Measurements from ENCODE around the gene RMND5B.
"Not testable (repeated sequence)": the region's sequence is repeated elsewhere in the genome, so short reads cannot be mapped to it uniquely, and the experiment has no call there.

The RMND5B gene

DNA sequence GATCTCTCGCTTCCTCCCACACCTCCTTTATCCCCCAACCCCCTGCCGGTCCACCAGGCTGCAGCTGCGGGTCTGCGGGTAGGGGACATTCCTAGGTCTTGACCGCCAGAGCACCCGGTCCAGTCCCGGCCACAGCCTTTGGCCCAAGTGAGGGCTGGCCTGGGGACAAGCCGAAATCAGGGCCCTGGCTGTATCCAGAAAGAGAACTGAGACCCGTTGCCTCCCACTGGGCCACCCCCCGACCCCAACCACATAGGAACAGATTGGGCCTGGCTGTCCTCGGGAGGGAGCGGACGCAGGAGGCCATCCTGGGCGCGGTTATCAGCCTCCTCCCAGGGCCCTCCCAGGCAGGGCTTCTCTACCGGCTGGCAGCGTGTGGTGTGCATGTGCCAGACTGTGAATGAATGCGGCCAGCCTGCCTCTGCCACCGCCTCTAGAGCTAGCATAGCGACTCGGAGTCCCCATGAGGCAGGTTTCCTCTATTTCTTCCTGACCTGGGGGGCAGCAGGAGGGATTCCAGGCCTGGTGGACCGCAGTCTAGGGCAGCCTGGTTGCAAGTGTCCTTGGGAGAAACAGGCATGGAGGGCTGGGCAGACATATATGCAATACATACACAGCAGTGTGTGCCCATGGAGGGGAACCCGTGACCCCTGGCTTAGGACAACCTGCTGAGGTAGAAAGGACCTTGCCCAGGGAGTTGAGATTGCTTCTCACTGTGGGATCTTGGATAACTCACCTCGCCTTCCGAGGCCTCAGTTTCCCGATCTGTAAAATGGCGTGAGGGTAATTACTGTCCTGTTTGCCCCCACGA, 16.3 kb upstream of the RMND5B start:
- peak; percentile 78 for DNase-seq

DNA sequence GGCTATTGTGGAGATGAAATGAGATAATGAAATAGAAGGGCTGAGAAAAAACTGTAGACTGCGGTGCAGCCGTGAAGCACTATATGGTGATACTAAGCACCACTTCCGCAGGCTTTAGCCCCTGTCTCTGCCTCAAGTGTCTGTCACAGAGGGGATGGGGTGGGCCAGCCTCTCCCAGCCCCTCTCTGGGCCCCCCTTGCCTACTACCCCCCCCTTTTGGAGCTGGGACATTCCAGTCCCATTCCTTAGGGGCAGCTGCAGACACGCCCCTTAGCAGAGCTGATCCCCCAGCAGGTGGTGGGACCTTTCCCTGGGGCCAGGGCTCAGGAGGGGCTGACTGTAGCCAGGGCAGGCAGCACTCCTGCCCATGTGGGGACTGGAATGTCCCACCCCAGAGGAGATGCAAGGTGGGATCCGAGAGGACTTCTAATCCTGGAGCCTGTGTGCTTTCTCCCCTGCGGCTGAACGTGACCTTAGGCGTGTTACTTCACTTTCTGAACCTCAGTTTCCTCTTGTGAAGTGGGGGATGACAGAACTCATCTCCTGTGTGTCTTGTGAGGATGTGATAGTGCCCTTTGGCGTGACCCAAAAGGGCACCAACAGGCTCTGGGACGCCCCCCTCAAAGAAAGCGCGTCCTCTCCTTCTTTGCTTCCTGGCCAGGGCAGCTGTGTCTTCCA, 15.5 kb upstream of the RMND5B start:
- no peak for DNase-seq

DNA sequence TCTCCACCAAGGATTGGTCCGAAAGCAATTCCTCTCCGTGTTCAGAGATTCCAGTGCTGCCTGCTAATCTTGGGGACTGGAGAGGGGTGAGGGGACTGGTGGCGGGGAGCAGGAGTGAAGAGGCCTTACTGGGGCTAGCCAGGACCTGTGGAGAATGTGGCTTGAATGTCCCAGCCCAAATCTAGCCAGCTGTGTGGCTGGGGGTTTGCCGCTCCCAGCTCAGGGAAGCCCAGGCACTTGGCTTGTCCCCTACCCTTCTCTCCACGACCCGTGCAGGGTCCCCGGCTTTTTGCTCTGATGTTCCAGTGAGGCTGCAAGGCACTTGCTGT, 15.0 kb upstream of the RMND5B start:
- no peak for DNase-seq

DNA sequence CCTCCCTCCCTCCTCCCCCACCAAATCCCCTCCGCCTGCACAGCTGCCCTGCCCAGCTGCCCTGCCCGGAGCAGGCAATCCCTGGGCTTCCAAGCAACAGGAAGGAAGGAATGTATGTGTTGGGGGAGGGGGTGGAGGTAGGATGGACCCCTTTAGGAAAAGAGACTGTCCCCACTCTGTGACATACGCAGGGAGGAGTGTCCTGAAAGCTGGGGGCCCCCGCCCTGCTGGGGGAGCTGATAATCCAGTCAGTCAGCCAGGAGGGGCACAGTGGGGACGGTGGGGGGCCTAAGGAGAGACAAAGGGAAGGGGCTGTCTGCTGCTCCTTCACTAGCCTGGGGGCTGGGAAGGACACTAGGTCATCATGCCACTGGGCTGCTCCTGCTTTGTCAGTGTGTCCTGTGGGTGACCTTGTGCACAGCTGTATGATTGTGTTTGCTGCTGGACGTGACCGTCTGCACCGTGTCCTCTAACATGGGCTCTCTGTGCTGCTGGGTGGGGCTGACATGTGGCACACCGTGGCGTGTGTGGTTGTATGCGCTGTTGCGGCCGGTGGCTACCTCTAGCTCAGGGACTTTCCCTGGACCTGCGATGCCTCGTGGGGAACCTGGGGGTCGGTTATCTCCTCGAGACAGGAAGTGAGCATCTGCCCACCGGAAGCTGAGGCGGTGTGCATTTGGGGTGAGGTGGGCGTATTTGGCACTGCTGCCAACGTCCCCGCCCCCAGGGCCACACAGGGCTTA, 14.5 kb upstream of the RMND5B start:
- DNase-seq = peak; percentile 69

DNA sequence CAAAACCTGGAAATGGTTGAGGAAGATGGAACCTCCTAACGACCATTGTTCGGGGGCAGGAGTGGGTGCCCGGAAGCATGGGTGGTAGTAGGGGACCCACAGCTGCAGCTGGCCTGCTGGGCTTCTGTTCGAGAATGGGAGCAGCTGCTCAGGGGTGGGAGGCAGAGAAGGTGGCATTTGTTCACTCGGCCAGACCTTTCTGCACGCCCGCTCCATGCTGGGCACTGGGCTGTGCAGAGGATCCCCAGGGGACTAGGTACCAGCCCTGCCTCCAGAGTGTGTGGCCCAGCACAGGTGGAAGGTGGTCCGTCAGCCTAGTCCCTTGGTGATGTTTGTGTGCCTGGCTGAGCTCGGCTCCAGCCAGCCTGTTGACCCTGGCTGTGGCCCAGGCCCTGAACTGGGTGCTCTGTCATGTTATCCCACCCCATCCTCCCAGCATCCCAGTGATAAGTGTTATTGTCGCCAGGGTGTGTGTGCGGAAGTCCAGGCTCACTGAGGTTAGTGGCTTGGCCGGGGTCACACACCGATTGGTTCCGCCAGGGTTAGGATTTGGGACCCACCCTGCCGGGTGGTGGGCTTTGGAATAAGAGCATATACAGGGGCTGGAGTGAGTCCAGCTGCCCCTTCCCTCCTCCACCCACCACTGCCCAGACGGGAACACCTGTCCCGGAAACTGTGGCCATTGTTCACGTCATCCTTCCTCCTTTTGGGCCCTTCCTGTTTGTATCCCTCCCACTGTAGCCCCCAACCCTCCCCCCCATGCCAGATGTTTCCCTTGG, 12.7 kb upstream of the RMND5B start:
- no peak for DNase-seq

DNA sequence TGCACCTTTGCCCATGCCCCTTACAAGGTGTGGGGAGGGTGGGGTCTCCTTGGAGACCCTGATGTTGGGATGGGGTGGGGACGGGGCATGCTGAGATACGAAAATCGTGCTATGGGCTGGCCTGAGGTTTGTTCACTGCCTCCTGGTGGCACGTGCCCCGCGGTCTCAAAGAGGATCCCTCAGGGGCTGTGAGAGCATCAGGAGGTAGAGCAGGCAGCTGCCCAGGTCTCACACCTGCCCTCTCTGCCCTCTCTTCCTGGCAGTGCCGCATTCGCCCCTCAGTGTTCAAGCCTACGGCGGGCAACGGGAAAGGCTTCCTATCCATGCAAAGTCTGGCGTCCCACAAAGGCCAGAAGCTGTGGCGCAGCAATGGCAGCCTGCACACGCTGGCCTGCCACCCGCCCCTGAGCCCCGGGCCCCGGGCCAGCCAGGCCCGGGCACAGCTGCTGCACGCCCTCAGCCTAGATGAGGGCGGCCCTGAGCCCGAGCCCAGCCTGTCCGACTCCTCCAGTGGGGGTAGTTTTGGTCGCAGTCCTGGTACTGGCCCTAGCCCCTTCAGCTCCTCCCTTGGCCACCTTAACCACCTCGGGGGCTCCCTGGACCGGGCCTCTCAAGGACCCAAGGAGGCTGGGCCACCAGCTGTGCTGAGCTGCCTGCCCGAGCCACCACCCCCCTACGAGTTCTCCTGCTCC, 10.8 kb upstream of the RMND5B start:
- no peak for DNase-seq

DNA sequence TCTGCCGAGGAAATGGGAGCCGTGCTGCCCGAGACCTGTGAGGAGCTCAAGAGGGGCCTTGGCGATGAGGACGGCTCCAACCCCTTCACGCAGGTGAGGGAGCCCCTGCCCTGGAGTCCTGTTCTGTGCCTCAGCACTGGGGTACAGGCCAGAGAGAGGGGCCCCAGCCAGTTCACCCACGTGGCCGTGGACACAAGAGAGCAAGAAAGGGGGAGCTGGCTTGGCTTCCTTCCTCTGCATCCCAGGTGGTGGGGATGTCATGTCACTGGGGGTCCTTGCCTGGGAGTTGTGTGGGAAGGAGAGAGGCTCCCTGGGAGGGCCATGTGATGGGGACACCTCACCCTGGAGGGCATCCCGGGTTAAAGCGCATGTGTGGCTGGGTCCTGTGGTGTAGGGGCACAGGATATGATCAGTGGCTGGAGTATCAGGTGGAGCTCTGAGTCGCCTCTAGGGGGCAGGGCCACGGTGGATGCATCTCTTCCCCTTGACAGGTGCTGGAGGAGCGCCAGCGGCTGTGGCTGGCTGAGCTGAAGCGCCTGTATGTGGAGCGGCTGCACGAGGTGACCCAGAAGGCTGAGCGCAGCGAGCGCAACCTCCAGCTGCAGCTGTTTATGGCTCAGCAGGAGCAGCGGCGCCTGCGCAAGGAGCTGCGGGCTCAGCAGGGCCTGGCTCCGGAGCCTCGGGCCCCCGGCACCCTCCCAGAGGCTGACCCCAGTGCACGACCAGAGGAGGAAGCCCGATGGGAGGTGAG, 10.0 kb upstream of the RMND5B start:
- peak; percentile 93 for DNase-seq

DNA sequence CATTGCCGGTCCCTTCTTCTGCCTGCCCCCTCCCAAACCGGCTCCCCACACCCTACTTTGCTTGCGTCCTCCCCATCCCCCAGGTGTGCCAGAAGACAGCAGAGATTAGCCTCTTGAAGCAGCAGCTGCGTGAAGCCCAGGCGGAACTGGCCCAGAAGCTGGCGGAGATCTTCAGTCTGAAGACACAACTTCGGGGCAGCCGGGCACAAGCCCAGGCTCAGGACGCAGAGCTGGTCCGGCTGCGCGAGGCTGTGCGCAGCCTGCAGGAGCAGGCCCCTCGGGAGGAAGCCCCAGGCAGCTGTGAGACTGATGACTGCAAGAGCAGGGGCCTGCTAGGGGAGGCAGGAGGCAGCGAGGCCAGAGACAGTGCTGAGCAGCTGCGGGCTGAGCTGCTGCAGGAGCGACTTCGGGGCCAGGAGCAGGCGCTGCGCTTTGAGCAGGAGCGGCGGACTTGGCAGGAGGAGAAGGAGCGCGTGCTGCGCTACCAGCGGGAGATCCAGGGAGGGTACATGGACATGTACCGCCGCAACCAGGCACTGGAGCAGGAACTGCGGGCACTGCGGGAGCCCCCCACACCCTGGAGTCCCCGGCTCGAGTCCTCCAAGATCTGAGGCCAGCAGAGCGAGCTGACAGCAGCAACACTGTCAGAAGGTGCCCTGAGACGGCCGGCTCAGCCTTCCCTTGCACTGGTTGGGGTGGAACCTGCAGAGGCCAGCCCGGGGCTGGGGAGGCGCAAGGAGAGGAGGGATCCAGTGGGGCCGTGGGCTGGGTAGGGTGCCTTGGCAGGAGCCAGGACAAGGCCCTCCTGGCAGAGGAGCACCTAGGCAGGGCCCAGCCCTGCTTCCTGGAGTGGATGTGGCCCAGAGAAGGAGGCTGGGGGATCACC, 9.2 kb upstream of the RMND5B start:
- DNase-seq = no peak

DNA sequence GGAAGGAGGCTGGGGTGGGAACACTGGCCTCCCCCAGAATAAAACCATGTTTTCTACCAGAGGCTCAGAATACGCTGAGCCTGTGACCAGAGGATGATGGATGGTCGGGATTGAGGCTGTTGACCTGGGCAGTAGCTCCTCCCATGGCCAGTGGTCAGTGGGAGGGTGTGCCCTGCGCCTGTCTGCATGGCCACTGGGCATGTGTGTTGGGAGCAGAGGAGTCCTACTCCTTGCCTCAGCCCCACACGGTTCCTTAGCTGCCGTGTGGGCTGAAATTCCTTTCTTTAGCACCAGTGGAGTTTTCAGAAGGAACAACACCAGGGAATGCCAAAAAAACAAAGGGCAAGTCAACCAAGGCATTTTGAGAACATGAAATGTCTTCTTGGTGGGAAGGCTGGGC, 8.5 kb upstream of the RMND5B start:
- no peak for DNase-seq

DNA sequence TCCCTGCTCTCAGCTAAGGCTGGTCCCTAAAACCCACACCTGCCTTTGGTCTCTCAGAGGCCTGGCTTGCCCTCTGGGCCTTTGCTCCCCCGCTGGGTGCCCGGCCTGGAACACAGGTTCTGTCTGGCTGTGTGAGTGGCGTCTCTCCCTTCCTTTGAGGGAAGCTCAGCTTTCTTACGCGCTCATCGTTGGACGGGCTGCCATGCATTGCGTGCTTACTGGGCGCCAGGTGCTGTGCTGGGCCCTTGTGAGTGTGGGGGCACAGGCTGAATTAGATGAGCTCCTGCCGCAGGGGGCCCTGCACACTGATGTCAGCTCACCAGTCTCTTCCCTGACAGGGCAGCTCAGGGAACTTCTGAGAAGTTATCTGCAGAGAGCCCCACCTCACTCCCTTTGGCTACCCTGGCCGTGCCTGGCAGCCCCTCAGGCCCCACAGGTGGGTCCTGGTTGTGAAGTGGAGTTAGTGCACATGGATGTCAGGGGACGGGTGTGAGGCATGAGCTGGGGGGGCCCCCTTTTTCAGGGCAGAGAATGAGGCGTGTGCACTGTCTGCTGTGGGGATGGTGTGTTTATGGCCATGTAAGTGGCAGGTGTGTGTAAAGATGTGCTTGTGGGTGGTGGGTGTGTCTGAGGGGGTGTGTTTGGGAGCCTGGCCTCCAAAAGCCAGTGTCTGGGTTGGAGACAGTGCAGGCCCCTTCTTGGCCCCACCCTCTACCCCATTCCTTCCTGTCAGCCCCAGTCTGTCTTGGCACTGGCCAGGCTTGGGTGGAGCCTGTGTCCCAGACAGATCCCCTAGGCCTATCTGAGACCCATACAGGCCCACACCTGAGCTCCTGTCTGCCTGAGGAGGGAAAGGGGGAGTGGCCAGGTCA, 7.5 kb upstream of the RMND5B start:
- peak; percentile 55 for DNase-seq

DNA sequence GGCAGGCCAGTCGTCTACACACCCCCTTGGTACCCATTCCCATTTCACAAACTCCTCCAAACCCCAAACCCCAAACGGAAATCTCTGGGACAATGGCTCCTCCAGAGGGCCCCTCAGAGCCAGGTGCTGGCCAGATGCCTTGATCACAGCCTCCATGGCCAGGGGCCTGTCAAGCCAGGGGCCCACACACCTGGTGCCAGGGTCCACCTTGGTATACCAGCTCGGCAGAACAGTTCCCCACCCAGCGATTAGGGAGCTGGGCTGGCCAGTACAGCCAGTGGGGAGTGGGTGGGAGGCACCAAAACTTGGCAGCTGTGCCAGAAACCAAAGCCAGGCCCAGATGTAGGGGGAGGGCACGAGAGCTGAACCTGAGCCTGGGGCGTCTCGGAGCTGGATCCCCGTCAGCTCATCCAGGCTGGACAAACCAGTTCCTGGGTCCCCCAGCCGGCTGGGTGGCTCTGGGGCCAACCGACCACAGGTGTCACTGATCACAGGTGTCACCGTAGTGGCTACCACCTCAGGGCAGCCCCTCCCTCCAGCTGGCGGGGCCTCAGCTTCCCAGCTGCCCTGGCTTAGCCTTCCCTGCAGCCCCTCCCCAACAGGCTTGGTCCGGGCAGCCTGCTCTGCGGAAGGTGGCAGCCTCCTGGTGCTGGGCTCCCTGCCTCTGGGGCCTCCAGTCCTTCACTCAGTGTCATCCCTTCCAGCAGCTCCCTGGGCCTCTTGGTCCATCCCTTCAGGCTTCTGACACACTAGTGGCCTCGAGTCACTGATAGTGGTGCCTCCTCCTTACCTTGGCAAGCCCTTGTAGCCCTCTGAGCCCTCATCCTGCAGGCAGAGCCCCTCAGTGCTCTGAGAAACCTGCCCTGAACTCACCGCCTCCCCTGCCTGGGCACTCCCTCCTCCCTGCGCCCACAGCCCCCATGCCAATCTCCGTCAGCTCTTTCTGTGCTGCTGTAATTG, 6.6 kb upstream of the RMND5B start:
- DNase-seq = no peak

DNA sequence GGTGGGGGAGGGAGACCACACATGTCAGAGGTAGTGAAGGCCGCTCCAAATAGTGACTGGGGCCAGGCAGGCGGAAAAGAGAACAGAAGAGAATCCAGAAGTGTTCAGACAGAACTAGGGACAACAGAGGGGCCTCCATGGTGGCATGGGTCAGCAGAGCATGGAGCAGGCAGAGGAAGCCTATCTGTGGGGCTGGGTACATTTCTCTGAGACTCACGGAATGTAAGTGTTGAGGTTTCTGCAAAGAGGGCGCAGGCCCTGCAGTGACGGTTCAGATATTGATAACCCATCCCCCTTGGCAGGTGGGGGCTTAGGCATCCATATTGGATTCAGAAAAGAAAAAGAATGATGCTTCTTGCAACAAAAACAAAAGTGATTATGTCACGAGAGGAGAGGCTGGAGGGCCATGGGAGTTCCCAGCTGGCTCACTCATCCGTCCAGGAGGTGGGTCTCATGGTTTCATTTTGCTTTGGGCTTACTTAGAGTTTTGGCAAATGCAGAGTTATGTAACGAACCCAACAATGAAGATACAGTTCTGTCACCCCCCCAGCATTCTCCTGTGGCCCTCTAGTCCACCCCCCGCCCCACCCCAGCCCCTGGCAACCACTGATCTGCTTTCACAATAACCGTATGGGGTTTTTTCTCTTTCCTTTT, 5.4 kb upstream of the RMND5B start:
- DNase-seq = no peak

DNA sequence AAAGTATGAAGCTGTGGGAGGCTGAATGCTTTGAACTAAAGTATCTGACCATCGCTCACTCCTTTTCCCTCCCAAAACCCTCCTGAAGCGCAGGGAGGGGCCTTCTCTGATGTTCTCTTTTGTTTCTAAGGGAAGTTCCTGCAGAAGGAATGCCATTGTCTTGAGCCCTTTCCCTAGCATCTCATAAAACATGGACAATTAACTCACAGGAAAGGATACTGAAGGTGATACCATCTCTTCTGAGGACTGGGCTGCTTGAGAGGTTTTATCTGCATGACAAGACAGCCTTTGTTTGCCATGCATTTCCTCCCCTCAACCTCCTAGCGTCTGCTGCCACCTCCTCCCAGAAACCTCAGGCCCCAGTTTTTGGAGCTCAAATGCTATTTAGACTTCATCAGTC, 4.3 kb upstream of the RMND5B start:
- peak; percentile 57 for DNase-seq

DNA sequence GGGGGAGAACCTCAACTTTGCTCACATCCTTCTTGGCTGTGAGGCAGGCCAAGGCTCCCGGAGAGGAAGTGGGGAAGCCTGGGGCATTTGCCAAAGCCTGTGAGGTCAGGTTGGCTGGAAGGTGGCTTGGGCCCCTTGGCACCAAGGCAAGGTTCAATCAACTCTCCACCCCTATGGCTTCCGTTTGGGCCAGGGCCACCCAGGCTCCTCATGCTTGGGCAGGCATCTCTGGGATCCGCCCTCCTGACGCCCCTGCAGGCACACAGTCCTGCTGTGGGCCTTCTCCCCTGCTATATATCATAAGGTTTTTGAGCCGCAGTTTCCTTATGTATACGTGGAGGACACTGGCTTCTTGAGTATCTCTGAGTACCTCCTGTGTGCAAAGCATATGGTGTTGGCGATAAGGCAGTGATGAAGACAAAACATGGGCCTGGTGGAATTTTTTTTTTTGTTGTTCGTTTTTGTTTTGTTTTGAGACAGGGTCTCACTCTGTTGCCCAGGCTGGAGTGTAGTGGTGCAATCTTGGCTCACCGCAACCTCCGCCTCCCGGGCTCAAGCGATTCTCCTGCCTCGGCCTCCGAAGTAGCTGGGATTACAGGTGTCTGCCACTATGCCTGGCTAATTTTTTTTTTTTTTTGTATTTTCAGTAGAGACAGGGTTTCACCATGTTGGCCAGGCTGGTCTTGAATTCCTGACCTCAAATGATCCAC, 3.4 kb upstream of the RMND5B start:
- peak; percentile 91 for DNase-seq

DNA sequence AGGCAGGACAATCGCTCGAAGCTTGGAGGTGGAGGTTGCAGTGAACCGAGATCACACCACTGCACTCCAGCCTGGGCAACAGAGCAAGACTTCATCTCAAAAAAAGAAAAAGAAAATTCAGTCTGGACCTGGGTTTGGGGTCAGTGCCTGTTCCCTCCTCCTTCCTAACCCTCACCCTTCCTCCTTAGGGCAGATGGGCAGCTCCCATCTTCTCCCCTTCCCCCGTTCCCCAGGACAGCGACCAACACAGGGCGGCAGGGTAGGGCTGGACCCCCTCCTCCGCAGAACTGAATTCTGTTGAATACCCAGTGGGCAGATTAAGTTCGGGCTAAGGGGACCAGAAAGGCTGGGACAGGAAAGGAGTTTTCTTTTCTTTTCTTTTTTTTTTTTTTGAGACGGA, 1.5 kb upstream of the RMND5B start:
- DNase-seq = no peak

DNA sequence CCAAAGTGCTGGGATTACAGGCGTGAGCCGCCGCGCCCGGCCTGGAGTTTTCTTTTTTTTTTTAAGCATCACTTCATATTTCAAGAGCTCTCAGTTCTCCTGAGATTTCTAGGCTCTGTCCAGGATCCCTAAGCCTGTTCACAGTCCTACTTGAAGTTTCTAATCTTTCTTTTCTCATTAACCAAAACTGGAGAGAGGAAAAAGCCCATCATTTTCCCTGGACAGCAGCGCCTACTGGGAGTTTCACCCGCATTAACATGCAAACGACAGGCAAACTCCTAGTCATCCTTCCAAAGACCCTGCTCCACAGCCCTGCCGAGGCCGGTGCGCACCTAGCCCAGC, 609 bp upstream of the RMND5B start:
- DNase-seq = not testable (repeated sequence)

DNA sequence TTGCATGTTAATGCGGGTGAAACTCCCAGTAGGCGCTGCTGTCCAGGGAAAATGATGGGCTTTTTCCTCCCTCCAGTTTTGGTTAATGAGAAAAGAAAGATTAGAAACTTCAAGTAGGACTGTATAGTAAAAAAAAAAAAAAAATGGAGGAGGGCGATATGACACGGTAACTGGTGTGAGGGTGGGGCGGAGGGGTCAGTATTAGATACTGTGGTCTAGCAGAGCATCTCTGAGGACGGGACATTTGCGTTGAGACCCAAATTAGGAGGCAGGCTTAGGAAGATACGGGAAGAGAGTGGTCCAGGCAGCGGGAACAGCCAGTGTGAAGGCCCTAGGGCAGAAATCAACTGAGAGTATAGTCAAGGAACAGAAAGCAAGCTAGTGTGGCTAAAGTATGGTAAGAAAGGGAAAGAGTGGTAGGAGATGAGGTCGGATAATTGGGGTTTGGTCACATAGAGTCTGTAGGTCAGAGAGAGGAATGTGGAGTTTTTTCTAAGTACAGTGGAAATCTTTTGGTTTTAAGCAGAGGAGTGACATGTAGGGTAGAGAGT, 707 bp downstream of the RMND5B start:
- DNase-seq = no peak

All from hematopoietic multipotent progenitor cell treated with erythropoietin and hydrocortisone succinate and interleukin-3 and kit ligand, for 8 days (in vitro differentiated cells).